Activated naive CD8-positive, alpha-beta T cell treated with anti-CD3 and anti-CD28 coated beads, Interleukin-2, amount 50 U/mL, for 16 hours (primary cell): Measurements from ENCODE around the gene ERI3.

Experiments
- DNase-seq: peaks from one replicate; pipeline ENCODE4 v3.0.0-alpha.2; 2020; ENCODE audit warnings: low read depth, low spot score

ERI3 gene

DNA sequence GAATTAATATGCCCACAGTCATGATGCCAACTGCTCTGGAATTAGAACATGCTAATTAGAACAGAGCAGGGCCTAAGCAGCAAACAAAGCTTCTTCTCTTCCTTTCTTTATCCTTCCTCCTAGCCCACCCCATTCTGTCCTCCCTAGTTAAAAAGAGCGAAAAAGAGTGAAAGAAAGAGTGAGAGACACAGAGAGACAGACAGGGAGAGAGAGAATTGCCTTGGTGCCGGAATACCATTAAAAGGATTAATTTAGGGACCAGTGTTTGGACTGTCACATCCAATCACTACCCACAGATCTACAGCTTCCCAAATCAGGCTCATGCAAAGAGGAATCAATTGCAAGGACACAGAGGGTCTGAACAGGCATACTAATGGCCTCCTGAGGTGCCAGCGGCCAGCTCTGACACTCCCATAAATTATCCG is 7.0 kb downstream of the ERI3 start:
- DNase-seq, result no peak

DNA sequence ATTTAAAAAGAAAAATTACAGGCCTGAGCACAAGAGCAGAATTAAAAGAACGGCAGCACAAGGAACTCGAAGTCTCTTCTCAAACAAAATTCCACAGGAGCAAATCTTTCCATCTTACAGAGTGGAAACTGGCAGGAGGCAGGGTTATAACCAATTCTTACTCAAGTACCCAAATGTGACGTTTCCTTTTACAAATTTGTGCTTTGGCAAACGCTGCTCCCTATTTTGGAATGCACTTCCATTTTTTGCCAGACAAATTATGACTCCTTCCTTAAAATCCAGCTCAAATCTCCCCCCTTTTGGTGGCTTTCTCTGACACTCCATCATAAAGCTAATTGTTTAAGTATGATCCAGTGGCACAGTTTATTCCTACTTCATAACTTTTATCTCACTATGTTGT is 7.8 kb downstream of the ERI3 start:
- no peak for DNase-seq

DNA sequence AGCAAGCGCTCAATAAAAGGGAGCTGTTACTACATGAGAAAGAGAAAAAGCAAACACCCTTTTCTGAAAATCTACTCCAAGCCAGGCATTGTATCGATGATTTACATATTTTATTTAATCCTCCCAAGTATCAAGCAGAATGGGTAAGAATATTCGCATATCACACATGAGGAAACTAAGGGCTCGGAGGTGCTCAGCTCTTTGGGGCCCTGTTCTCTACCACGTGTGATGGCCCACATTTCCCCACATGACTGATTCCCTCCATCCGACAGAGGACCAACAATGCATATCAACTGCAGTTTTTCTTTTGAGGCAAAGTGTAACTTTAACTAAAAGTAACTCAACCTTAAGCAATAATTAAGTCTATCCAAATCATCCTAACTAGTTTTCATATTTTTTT is 8.2 kb downstream of the ERI3 start:
- DNase-seq, result no peak

DNA sequence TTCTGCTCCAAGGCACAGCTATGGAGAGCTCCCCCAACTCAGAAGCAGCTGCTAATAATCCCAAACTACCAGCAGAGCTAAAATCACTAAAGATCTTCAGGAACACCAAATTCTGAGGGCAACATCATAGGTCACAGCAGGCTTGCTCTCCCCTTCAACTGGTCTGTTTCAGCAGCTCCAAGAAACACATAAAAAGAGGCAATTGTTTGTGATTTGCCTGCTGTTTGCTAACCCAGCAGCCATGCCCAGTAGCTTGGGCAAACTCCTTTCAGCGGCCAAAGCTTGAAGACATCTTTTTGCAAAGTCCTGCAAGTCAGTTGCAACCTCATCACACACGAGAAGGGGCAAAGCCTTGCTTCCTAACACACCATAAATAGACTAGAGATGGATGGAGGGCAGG is 8.9 kb downstream of the ERI3 start:
- no peak for DNase-seq

DNA sequence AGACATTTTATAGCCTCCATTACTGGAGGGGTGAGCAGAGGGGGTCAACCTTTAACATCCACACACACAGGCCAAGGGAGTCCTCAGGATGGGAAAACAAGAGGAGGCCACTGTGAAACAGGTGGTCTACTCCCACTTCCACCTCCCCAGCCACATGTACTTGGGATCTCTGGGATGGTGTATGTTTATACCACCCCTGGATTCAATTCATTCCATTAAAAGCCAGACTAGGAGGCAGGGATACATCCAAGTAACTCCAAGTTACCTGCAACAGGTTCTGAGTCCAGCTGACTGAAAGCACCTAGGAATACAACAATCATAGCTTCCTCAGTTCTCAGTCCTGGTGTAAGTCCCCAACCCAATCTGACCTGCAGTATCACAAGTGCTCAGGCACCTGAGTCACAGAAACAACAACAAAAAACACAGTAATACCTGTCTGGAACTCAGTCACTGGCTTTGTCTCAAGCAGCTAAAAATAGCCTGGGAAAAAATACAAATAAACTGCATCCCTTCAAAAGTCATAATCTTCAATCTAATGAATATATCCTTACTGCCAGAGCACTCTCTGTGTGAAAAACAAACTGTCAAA is 9.8 kb downstream of the ERI3 start:
- no peak for DNase-seq

DNA sequence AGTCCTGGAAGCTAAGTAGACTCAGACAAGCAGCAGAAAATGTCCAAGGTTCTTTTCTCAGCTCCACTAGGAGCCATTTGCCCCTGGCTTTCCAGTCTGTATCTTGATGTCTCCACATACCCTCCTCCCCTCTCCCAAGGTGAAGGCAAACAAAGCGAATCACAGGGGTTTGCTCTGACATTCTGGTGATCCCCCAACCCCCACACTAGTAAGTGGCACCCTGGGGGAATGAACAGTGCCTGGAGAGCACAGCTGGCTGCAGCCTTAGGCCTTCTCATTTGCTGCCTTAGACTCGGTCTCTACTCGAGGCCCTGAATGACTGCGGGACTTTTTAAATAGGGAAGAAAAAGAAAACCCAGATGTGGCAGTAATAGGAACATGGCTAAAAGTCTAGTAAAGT is 15.3 kb downstream of the ERI3 start:
- DNase-seq, result no peak

DNA sequence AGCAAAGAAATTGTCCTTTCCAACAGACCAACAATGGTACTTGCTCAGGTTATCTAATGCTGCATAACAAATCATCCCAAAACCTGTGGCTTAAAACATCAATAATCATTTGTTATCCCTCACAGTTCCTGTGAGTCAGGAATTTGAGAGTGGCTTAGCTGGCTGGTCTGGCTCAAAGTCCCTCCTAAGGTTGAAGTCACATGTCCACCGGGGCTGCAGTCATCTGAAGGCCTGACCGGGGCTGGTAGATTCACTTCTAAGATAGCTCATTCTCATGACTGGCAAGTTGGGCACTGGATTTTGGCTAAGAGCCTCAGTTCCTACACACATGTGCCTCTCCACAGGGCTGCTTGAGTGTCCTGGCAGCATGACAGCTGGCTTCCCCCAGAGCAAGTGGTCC is 16.9 kb downstream of the ERI3 start:
- no peak for DNase-seq

DNA sequence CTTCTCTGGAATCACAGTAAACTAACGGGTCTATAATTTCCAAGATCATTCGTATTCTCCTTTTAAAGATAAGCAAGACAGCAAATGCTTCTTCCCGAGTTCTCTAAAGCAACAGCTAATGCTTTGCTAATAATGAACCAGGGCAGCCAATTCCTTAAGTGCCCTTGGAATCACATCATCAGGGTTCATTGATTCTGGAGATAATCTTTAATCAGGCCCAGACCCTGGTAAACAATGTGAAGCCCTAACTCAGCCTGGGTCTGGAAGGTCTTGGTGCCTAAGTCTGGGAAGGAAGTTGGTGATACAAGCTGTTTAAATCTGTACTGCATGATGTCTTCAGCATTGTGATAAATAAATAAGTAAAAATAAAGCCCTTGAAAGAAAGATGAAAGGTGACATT is 18.4 kb downstream of the ERI3 start:
- no peak for DNase-seq

DNA sequence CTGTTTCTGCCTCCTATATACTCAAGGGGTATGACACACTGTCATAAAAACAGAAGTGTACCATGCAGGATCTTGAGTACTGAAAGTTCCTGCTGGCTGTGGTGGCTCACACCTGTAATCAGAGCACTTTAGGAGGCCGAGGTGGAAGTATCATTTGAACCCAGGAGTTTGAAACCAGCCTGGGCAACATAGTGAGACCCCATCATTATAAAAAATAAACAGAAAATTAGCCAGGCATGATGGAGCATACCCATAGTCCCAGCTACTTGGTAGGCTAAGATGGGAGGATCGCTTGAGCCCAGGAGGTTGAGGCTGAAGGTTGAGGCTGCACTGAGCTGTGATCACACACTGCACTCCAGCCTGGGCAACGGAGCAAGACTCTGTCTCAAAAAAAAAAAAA is 20.1 kb downstream of the ERI3 start:
- DNase-seq, result no peak

DNA sequence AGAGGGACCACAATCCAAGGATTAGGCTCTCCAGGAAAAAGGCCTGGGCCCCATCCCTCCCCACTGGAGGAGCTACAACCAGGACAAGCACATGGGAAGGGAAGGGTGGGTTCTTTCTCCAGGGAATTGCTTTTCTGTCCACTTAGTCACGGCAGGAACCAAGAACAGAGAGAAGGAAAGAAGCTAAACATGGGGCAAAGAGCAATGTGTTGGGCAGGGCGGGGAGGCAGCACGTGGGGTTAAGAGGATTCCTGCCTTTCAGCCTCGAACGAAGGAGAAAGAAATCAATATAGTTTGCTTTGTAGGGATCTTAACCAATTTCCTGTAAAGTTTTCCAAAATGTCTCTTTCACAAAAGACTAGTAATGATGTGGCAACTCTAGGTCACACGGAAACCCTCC is 21.7 kb downstream of the ERI3 start:
- DNase-seq, result no peak

DNA sequence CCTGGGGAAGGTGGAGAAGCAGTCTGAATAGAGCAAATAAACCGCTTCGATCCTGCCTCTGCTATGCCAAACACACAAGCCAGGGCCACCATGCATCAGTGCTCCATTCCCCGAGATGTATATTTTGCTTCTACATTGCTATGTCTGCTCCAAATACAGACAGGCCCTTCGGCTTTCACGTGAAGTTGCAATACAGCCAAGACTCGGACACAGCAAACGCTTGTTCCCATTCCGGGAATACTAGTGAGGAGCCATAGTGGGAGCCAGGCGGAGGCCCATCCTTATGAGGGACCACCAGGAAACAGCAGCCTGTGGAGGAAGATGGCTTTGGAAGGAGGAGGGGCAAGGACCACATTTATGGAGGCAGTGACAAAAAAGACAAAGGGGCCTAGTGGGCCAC is 22.6 kb downstream of the ERI3 start:
- DNase-seq, result no peak

DNA sequence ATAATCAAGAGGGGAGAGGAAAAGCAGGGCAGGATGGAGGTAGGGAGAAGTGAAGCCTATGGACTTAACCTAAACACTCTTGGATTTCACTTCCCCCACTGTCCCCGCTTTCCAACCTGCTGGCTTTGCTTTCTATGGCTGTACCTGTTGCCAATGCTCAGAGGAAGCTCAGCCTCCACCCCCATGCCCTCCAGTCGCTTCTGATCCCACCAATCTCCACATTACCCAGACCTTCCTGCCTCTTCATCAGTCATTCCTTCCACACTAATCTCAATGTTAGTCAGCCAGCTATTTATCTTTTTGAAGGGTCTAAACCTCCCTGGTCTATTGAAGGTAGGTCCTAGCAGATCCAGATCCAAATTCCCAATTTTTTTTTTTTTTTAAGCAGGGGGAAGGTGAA is 24.1 kb downstream of the ERI3 start:
- no peak for DNase-seq

DNA sequence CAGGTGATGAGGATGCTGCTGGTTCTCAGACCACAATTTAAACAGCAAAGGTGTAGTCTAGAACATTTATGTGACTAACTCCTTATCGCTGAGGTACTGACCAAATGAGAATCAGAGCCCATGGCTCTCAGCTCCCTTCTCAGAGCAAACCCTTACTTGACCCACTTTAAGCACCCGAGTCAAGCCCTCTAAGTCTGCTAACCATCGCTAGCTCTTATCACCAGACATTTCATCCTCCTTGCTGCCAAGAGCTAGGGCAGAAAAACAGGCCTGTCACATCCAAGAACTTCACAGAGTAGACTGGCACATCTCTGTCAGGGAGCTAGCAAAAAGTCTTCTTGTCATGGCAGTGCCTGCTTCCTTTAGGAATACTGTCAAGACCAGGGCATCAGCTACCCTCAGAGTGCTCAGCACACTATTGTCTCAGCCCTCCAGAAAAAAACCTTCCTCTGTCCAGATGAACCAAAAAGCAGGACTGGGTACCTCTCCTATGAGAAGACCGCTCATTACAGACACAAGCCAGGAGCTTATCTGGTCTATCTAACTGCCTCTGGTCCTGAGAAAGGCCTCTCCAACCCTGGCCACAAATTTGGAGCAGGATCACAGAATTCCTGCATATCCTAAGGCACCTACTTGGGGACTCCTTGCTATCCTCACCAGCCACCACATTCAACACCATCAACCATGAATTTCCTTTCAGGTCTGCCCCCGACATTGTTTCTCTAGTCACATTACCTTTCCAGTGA is 26.2 kb downstream of the ERI3 start:
- no peak for DNase-seq

DNA sequence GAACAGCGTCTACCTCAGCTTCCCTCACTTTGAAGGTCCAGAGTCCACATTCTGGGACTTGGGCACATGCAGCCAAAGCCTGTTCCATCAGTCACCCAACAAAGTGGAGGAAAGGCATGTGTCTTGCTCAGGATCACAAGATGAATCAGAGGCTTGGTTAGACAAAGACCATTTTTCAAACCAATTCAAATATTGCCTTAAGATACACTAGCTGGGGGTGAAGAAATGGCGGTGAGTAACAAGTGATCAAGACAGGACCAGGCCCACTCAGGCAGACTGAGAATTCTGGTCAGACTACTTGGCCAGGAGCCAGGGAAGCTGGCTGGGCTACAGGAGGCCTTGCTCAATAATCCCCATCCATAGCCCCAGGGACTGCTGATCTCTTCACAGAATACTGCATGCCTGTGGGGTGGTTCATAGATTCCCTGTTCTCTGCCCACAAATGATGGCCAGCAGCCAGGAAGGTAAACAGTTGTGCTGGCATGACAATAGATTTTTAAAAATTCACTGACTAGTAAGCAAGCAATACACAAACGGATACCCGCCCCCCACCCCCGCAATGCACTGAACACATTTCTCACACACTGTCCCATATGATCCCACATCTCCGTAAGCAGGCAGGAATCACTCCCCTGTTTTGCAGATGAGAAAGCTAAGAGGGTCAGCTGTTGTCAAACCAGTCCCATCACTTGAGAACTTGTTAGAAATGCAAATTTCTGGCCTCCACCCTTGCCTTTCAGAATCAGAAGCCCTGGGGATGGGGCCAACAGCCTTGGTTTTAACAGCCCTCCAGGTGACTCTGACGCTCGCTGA is 27.2 kb downstream of the ERI3 start:
- DNase-seq, result no peak

DNA sequence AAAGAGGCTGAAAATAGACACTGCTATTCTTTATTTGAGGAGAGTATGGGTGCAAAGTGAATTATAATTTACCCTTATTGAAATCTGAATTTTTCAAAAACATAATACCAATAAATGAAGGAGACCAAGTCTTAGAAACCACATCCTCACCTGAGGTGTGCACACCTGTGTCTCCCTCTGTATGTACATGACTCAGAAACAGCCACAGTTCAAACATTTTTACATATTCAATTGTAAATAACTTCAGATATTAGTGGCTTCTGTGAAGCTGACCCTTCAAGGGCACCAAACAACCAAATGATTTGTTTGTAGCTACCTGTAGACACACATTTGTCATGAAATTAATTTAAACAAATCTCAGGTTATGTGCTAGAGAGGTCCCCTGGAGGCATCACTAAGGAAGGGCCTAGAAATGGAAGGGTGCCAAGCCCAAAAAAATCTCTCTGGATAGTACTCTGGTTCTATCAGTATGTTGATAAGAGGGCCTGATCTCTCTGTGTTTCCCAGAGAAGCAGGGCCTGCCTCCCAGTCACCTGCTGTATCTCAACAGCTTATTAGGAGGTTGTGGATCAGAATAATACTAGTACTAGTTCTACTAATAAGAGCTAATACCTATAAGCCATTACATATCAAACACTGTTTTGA is 28.1 kb downstream of the ERI3 start:
- DNase-seq, result no peak

DNA sequence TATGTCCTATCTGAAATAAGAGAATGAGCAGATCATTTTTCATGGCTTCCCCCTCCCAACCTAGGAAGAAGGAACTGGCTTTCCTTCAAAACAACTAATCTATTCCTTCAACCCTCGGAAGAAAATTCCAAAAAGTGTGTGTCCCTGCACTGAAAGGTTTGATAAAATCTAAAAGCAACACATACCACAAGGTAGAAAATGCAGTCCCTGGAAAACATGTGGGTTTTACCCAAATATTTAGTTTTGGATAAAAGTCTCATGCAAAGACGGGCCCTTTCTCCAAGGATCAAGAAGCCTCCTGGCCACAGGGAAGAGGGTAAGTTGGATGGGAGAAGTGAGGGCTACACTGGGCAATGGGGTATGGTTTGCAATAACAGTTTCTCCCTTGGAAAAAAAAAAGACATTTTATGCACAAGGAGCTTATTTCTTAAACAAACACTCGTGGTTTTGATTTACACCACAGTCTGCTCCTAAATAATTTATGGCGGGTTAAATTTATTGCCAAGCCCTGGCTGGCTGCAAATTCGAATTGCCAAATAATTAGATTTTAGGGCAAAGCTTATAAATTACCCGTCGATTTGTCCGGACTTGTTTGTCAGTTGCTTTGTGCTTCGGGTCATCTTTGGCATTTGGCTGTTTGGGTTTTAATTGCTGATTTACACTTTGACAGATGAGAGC is 28.9 kb downstream of the ERI3 start:
- no peak for DNase-seq

DNA sequence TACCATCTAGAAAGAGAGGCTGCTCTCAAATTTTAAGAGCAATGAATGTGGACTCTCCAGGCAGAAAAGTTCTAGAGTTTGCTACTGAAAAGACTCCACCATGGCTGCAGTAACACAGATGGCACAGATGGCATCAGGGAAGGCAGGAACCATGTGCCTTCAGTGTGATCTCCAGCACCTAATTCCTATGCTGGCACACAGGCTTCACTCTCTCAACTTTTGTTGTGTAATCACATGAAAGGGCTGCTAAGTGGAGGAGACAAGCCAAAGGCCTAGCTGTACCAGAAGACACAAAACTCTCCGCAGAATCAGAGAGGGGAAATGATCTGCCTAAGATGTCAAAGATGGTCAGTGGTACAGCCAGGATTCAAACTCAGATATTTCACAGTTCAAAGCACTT is 31.1 kb downstream of the ERI3 start:
- no peak for DNase-seq

DNA sequence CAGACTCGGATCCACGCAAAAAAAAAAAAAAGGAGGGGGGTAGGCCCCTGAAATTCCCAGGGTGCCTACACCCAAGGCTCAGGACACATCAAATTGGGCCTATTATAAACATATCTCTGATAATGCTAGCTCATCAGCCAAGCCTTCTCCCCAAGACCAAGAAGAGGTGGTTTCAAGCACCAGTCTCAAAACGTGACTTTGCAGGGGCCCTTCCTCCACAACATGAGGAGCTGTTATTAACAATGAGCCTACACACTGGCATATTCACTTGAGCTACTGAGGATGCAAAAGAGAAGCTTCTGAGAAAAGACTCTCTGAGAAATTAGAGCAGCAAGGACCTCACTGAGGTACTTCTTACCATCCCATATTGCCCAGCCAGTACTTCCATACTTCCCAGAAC is 32.7 kb downstream of the ERI3 start:
- no peak for DNase-seq

DNA sequence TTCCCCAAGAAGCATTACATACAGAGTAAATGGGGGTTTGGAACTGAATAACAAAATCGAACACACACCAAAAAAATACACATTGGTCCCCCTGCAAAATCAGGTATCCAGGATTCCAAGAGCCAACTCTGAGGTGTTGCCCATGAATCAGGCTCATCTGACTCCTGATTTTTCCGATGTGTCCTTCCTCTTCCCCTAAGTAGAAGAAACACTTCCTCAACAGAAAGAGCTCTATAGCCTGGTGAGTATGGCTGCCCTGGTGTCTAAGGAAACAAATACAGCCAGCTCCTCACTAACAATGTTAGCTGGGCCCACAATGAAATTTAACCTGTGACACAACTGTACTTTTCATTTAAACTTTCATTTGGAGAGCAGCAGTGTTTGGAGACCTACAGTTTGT is 33.6 kb downstream of the ERI3 start:
- DNase-seq, result no peak

DNA sequence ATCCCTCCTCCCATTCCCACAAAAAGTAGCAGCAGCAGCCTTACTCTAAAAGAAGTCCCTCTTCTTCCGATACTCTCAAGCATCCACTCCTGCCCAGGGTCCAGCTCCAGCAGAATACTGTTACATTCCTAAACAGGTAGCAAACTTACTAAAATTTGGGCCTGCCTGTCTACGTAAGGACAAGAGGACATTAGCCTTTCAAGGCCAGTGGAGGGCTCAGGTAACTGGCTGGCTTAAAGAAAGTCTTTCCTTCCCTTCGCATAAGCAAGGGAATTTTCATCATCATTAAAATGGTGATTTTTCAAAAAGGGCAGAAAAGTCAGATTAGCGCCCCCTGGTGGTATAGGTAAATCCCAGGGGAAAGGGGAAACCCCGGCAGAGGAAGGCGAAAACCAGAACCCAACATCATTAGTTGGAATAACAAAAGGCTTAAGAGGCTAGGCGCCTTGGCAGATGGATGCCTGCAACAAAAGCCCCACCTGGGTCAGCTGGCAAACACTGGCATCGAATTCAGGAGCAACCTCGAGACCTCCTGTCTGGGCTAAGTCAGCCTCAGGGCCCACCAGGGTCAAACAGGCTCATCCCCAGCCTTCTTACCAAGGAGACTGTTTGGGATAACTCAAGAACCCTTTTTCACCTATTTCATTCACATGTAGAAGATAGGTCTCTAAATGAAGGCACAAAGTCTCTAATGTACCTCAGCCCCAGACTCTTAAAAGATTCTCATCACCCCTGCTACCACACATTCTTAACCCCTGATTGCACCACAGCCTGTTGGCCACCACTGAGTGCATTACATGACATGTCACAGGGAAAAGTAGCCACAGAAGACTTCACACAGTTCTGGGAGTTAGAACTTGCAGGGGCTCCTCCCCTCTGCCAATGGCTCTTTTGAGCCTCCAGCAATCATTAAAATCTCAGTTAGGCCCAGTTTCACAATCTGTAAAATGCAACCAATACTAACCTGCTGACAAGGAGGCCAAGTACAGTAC is 36.7 kb downstream of the ERI3 start:
- no peak for DNase-seq
